Measurements from ENCODE around the gene EIF2A.

DNA sequence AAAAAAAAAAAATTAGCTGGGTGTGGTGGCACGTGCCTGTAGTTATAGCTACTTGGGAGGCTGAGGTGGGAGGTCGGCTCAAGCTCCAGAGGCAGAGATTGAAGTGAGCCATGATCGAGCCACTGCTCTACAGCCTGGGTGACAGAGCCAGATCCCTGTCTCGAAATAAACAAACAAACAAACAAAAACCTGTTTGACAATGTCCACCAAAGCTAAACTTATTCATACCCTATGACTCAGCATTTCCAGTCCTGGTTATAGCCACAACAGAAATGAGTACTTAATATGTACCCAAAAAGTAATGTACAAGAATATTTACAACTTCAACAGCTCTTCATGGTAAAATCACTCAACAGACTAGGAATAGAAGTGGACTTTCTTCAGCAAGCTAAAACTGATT is 31.4 kb upstream of the EIF2A start:
- TF ChIP-seq MXD4 (CRISPR knock-in tag; IDR thresholded peaks at IDR 0.05) (no peak), SMC3 (IDR thresholded peaks at IDR 0.05; ENCODE audit: low read length) (no peak), GABPA (IDR thresholded peaks at IDR 0.05; ENCODE audit: low read depth, low read length) (no peak), GABPA (CRISPR knock-in tag; IDR thresholded peaks at IDR 0.05; ENCODE audit: low read depth) (no peak), PHF8 (CRISPR knock-in tag; IDR thresholded peaks at IDR 0.05) (no peak), ELF4 (CRISPR knock-in tag; IDR thresholded peaks at IDR 0.05; ENCODE audit: borderline replicate concordance) (no peak), FOSL1 (CRISPR knock-in tag; IDR thresholded peaks at IDR 0.05; ENCODE audit: borderline replicate concordance) (no peak), ZNF549 (CRISPR knock-in tag; IDR thresholded peaks at IDR 0.05) (no peak)
- TF ChIP-seq, protein P1, sequence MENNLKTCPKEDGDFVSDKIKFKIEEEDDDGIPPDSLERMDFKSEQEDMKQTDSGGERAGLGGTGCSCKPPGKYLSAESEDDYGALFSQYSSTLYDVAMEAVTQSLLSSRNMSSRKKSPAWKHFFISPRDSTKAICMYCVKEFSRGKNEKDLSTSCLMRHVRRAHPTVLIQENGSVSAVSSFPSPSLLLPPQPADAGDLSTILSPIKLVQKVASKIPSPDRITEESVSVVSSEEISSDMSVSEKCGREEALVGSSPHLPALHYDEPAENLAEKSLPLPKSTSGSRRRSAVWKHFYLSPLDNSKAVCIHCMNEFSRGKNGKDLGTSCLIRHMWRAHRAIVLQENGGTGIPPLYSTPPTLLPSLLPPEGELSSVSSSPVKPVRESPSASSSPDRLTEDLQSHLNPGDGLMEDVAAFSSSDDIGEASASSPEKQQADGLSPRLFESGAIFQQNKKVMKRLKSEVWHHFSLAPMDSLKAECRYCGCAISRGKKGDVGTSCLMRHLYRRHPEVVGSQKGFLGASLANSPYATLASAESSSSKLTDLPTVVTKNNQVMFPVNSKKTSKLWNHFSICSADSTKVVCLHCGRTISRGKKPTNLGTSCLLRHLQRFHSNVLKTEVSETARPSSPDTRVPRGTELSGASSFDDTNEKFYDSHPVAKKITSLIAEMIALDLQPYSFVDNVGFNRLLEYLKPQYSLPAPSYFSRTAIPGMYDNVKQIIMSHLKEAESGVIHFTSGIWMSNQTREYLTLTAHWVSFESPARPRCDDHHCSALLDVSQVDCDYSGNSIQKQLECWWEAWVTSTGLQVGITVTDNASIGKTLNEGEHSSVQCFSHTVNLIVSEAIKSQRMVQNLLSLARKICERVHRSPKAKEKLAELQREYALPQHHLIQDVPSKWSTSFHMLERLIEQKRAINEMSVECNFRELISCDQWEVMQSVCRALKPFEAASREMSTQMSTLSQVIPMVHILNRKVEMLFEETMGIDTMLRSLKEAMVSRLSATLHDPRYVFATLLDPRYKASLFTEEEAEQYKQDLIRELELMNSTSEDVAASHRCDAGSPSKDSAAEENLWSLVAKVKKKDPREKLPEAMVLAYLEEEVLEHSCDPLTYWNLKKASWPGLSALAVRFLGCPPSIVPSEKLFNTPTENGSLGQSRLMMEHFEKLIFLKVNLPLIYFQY (CRISPR knock-in tag; IDR thresholded peaks at IDR 0.05; ENCODE audit: borderline replicate concordance), result no peak
- TF ChIP-seq, protein P2, sequence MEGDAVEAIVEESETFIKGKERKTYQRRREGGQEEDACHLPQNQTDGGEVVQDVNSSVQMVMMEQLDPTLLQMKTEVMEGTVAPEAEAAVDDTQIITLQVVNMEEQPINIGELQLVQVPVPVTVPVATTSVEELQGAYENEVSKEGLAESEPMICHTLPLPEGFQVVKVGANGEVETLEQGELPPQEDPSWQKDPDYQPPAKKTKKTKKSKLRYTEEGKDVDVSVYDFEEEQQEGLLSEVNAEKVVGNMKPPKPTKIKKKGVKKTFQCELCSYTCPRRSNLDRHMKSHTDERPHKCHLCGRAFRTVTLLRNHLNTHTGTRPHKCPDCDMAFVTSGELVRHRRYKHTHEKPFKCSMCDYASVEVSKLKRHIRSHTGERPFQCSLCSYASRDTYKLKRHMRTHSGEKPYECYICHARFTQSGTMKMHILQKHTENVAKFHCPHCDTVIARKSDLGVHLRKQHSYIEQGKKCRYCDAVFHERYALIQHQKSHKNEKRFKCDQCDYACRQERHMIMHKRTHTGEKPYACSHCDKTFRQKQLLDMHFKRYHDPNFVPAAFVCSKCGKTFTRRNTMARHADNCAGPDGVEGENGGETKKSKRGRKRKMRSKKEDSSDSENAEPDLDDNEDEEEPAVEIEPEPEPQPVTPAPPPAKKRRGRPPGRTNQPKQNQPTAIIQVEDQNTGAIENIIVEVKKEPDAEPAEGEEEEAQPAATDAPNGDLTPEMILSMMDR (CRISPR knock-in tag; IDR thresholded peaks at IDR 0.05), result no peak
